Gastroesophageal sphincter (tissue), 4 donors: ENCODE data around the gene OLFML2A. TPM values are rescaled to one million over a fixed set of nuclear protein-coding genes. Genes with fewer than 3 reads are reported as not detected.
A peak's percentile ranks its signal among the peaks of the same experiment; 100 is the strongest.

Experiments used
- ATAC-seq: fragments of 150-250 bp; one replicate; pipeline ENCODE4 v1.9.1; 2016; ENCODE audit warnings: mild to moderate bottlenecking, moderate library complexity
- H3K27ac ChIP-seq, 4 donors: fragments of 200-600 bp; sonication (generic) in 3 of 4; 1 replicate in 3 of 4; 2 replicates in 1 of 4; pipeline ENCODE4 v1.5.1; 2016 to 2019
- H3K27me3 ChIP-seq: fragments of 200-600 bp; sonication (generic); one replicate; pipeline ENCODE4 v1.5.1; 2019
- H3K36me3 ChIP-seq, 2 donors: fragments of 200-600 bp; sonication (generic); one replicate each; pipeline ENCODE4 v1.5.1; 2019; ENCODE audit warnings: control low read depth in 1 of 2
- H3K4me1 ChIP-seq, 3 donors: fragments of 200-600 bp; sonication (generic); 1 replicate in 2 of 3; 2 replicates in 1 of 3; pipeline ENCODE4 v1.5.1; 2016 to 2019; ENCODE audit warnings: control low read depth in 2 of 3
- H3K4me3 ChIP-seq, 2 donors: fragments of 200-600 bp; sonication (generic); one replicate each; pipeline ENCODE4 v1.5.1; 2019; ENCODE audit warnings: mild to moderate bottlenecking in 1 of 2, moderate library complexity in 1 of 2
- H3K9me3 ChIP-seq, 3 donors: fragments of 200-600 bp; sonication (generic); one replicate each; pipeline ENCODE4 v1.5.1; 2017 to 2019; ENCODE audit warnings: control low read depth in 2 of 3
- CTCF ChIP-seq, 4 experiments: fragments of 200-600 bp in 2 of 4; fragments of 450-650 bp in 2 of 4; sonication (generic) in 1 of 4; IDR thresholded peaks; one replicate each; pipeline ENCODE4 v1.5.1; 2017 to 2019; ENCODE audit warnings: antibody characterized with exemption in 4 of 4, mild to moderate bottlenecking in 2 of 4, moderate library complexity in 2 of 4
- EP300 ChIP-seq: sonication (generic); formaldehyde crosslinking; IDR thresholded peaks from one replicate; pipeline ENCODE4 v1.6.1; 2017; ENCODE audit warnings: antibody characterized with exemption, mild to moderate bottlenecking
- POLR2A ChIP-seq, 2 donors: fragments of 450-650 bp; IDR thresholded peaks; one replicate each; pipeline ENCODE4 v1.6.1; 2017; ENCODE audit warnings: antibody characterized with exemption in 2 of 2, mild to moderate bottlenecking in 2 of 2, moderate library complexity in 1 of 2
- POLR2AphosphoS5 ChIP-seq: sonication (generic); formaldehyde crosslinking; IDR thresholded peaks from one replicate; pipeline ENCODE4 v1.6.1; 2017; ENCODE audit warnings: antibody characterized with exemption
- WGBS, 2 donors: methylation state at CpG; one replicate each; pipeline ENCODE4 v1.1.5; 2018; ENCODE audit warnings: low coverage in 1 of 2; 5-methylcytosine and 5-hydroxymethylcytosine counted together
- total RNA-seq, 4 donors: library from RNA; depleted of rRNA; stranded (reverse); fragments of >200 nt; gene quantifications; one replicate each; pipeline ENCODE4 v1.1.0, GENCODE V29; 2016

OLFML2A gene
- total RNA-seq, 4 donors from 2014 or later: 21.7 to 85.7 (median 43.2) TPM

- H3K27me3 ChIP-seq: no peaks in the 10 kb centered on the region
- no peak for TF ChIP-seq POLR2AphosphoS5
- H3K36me3 ChIP-seq: peaks cover 0 to 44% of the 10 kb centered on the region in 2 donors
- WGBS, 2 donors: 95% methylated on average over 6 of the region's 6 CpGs; no CpG with 5 or more reads in 1 of the 2 donors
- H3K4me3 ChIP-seq: no peak overlapping the region
- H3K9me3 ChIP-seq: no peaks in the 10 kb centered on the region
- H3K27ac ChIP-seq: no peak overlapping the region
- peaks cover 0 to 48% (median 12%) of the 10 kb centered on the region in 3 donors for H3K4me1 ChIP-seq
- no peak for ATAC-seq
Measured at GRCh38 chr9:124801356-124801755, 24.4 kb downstream of the OLFML2A start.

- peak overlapping the region in 1 of 4 donors; percentile 12 for H3K27ac ChIP-seq
Measured at GRCh38 chr9:124802426-124802825, 25.5 kb downstream of the OLFML2A start.

GRCh38 chr9:124803911-124804310 is 27.0 kb downstream of the OLFML2A start:
- ATAC-seq: no peak
- no peaks in the 10 kb centered on the region for H3K27me3 ChIP-seq
- no peak for TF ChIP-seq POLR2A (IDR thresholded peaks at IDR 0.05)
- TF ChIP-seq EP300: no peak
- TF ChIP-seq CTCF (IDR thresholded peaks at IDR 0.05): no peak
- TF ChIP-seq POLR2AphosphoS5: no peak
- H3K27ac ChIP-seq: no peak overlapping the region
- no CpG with 5 or more reads among the region's 8 CpGs for WGBS, 2 donors
- H3K9me3 ChIP-seq: no peaks in the 10 kb centered on the region
- peaks cover 0 to 24% (median 0%) of the 10 kb centered on the region in 3 donors for H3K4me1 ChIP-seq
- H3K36me3 ChIP-seq: peaks cover 0 to 58% of the 10 kb centered on the region in 2 donors
- H3K4me3 ChIP-seq: no peak overlapping the region

More at GRCh38 chr9:124802426-124802825, 25.5 kb downstream of the OLFML2A start:
- Histone ChIP-seq H3K27me3 (no peaks in the 10 kb centered on the region), H3K4me1 (peaks cover 0 to 37% (median 8%) of the 10 kb centered on the region in 3 donors), H3K9me3 (no peaks in the 10 kb centered on the region), H3K36me3 (peaks cover 0 to 44% of the 10 kb centered on the region in 2 donors), H3K4me3 (no peak overlapping the region)
- TF ChIP-seq POLR2A (IDR thresholded peaks at IDR 0.05): no peak
- TF ChIP-seq CTCF (IDR thresholded peaks at IDR 0.05): no peak
- no peak for TF ChIP-seq POLR2AphosphoS5
- no peak for TF ChIP-seq EP300
- no peak for ATAC-seq
- WGBS, 2 donors: 100% methylated on average over 1 of the region's 3 CpGs; no CpG with 5 or more reads in 1 of the 2 donors

GRCh38 chr9:124805186-124805585 is 28.3 kb downstream of the OLFML2A start:
- Histone ChIP-seq H3K4me3 (no peak overlapping the region), H3K27me3 (no peaks in the 10 kb centered on the region), H3K27ac (no peak overlapping the region), H3K36me3 (peaks cover 0 to 70% of the 10 kb centered on the region in 2 donors), H3K4me1 (peaks cover 0 to 11% (median 0%) of the 10 kb centered on the region in 3 donors), H3K9me3 (no peaks in the 10 kb centered on the region)
- no peak for TF ChIP-seq EP300
- no peak for TF ChIP-seq CTCF (IDR thresholded peaks at IDR 0.05)
- TF ChIP-seq POLR2AphosphoS5: no peak
- no peak for TF ChIP-seq POLR2A (IDR thresholded peaks at IDR 0.05)
- no peak for ATAC-seq
- WGBS, 2 donors: 53 to 69% methylated on average over 2 to 4 of the region's 4 CpGs

GRCh38 chr9:124808246-124808956 is 31.5 kb downstream of the OLFML2A start:
- no peaks in the 10 kb centered on the region for H3K9me3 ChIP-seq
- no peak overlapping the region for H3K4me3 ChIP-seq
- no peak for TF ChIP-seq EP300
- no peak for TF ChIP-seq POLR2AphosphoS5
- no peak for TF ChIP-seq POLR2A (IDR thresholded peaks at IDR 0.05)
- no peak for TF ChIP-seq CTCF (IDR thresholded peaks at IDR 0.05)
- H3K27me3 ChIP-seq: no peaks in the 10 kb centered on the region
- 50 to 84% methylated on average over 1 to 7 of the region's 12 CpGs for WGBS, 2 donors
- H3K4me1 ChIP-seq: peaks cover 0 to 31% (median 27%) of the 10 kb centered on the region in 3 donors
- H3K27ac ChIP-seq: no peak overlapping the region
- H3K36me3 ChIP-seq: peaks cover 0 to 52% of the 10 kb centered on the region in 2 donors
- ATAC-seq: no peak
